ENCODE measurements around the gene SNX24. TPM values are rescaled to one million over a fixed set of nuclear protein-coding genes. Genes with fewer than 3 reads are reported as not detected.
A peak's percentile ranks its signal among the peaks of the same experiment; 100 is the strongest.

SNX24 gene
- total RNA-seq, 1 experiment from 2014 or later: 10.8 TPM

DNA sequence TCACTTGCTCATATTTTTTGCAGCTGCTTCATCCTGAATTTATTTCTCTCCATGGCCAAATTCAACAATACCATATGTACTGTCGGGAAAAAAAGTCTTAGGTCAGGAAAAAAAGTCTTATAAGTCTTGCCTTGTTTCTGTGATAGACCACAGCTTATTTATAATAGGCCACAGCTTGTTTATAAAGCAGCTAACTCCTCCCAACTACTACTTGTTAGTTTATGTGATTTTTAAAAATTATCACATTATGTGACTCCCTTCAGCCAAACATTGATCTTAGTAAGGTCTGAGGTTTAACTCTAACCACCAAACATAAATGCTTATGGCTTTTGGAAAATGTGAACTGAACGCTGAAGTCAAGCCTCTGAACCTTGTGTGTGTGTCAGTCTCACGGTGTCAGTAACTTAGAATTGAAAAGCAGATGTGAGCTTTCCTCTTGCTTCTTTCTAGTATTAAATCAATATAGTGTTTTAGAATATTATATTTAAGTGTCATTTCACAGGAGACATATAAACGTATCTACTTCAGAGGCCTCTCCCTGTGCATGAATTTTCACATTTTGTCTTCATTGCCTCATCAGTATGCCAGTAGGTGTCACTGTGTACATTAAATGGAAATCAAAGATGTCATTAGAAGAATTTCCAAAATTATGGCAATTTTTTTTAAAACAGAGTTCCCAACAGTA, 51.3 kb downstream of the SNX24 start:
- no peak overlapping the region for H2AFZ ChIP-seq (ENCODE audit: low read depth, low read length, poor library complexity, severe bottlenecking)

More for the DNA sequence above, 51.3 kb downstream of the SNX24 start:
- Histone ChIP-seq H3K27me3 (ENCODE audit: insufficient read depth, low read length) (no peaks in the 10 kb centered on the region), H3K27ac (ENCODE audit: low read depth, low read length) (no peak overlapping the region), H3K4me2 (ENCODE audit: low read length) (no peak overlapping the region), H3K4me3 (replicated peaks in 1 of 2; ENCODE audit: low read depth in 1 of 2, low read length in 2 of 2) (no peak overlapping the region), H3K4me1 (ENCODE audit: control insufficient read depth in 1 of 2, insufficient read depth in 2 of 2, low read length in 2 of 2) (no peaks in the 10 kb centered on the region), H3K36me3 (ENCODE audit: control insufficient read depth in 1 of 2, insufficient read depth in 2 of 2, low read length in 2 of 2) (no peaks in the 10 kb centered on the region), H3K79me2 (ENCODE audit: insufficient read depth, low read length) (no peaks in the 10 kb centered on the region), H3K9ac (ENCODE audit: low read length) (no peak overlapping the region), H3K9me3 (ENCODE audit: control insufficient read depth in 1 of 2, insufficient read depth in 1 of 2, low read depth in 1 of 2, low read length in 2 of 2) (no peaks in the 10 kb centered on the region), H4K20me1 (ENCODE audit: insufficient read depth) (no peaks in the 10 kb centered on the region), H3K9me2 (ENCODE audit: insufficient read depth) (no peaks in the 10 kb centered on the region)
- no TSS peak for BruUV-seq (replicated peaks)
- DNase-seq (ENCODE audit: low read depth, low spot score) (peak; percentile 7), ATAC-seq (no peak)
- POLR2A ChIA-PET: no interaction called here
- intact Hi-C loops (cut with micrococcal nuclease): loop anchor here (1.0 to 5.0 kb wide), 6 partner anchors 101 to 715 kb away; no protein-coding TSS in a partner anchor
- CTCF ChIA-PET: no interaction called here
- RAD21 ChIA-PET (ENCODE audit: low non-redundant PET in 1 of 2, low total read pairs in 2 of 2, uncharacterized antibody in 2 of 2, unreplicated experiment in 2 of 2): no interaction called here
- TF ChIP-seq RAD21 (IDR thresholded peaks at IDR 0.05; ENCODE audit: low read depth) (peak; percentile 65), CBX3 (IDR thresholded peaks at IDR 0.05; ENCODE audit: low read depth) (no peak), EZH2phosphoT487 (IDR thresholded peaks at IDR 0.05; ENCODE audit: borderline replicate concordance) (no peak), FOSL1 (IDR thresholded peaks at IDR 0.05; ENCODE audit: low read depth) (no peak), SIN3A (IDR thresholded peaks at IDR 0.05; ENCODE audit: low read depth) (no peak), TCF7L2 (IDR thresholded peaks at IDR 0.05; ENCODE audit: borderline replicate concordance, extremely low read depth, insufficient read depth, insufficient read length) (no peak), JUND (IDR thresholded peaks at IDR 0.05) (no peak), POLR2A (IDR thresholded peaks at IDR 0.05; ENCODE audit: borderline replicate concordance, extremely low read depth, insufficient read depth, insufficient read length) (no peak), POLR2AphosphoS5 (IDR thresholded peaks at IDR 0.05; ENCODE audit: low read depth, low read length) (no peak), ZNF274 (IDR thresholded peaks at IDR 0.05; ENCODE audit: low read depth, low read length) (no peak), EZH2 (IDR thresholded peaks at IDR 0.05) (no peak), SRF (IDR thresholded peaks at IDR 0.05; ENCODE audit: low read depth) (no peak)
- TF ChIP-seq, protein P1, sequence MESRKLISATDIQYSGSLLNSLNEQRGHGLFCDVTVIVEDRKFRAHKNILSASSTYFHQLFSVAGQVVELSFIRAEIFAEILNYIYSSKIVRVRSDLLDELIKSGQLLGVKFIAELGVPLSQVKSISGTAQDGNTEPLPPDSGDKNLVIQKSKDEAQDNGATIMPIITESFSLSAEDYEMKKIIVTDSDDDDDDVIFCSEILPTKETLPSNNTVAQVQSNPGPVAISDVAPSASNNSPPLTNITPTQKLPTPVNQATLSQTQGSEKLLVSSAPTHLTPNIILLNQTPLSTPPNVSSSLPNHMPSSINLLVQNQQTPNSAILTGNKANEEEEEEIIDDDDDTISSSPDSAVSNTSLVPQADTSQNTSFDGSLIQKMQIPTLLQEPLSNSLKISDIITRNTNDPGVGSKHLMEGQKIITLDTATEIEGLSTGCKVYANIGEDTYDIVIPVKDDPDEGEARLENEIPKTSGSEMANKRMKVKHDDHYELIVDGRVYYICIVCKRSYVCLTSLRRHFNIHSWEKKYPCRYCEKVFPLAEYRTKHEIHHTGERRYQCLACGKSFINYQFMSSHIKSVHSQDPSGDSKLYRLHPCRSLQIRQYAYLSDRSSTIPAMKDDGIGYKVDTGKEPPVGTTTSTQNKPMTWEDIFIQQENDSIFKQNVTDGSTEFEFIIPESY (IDR thresholded peaks at IDR 0.05; ENCODE audit: extremely low read depth, insufficient replicate concordance, low read length): no peak
- TF ChIP-seq, protein P2, sequence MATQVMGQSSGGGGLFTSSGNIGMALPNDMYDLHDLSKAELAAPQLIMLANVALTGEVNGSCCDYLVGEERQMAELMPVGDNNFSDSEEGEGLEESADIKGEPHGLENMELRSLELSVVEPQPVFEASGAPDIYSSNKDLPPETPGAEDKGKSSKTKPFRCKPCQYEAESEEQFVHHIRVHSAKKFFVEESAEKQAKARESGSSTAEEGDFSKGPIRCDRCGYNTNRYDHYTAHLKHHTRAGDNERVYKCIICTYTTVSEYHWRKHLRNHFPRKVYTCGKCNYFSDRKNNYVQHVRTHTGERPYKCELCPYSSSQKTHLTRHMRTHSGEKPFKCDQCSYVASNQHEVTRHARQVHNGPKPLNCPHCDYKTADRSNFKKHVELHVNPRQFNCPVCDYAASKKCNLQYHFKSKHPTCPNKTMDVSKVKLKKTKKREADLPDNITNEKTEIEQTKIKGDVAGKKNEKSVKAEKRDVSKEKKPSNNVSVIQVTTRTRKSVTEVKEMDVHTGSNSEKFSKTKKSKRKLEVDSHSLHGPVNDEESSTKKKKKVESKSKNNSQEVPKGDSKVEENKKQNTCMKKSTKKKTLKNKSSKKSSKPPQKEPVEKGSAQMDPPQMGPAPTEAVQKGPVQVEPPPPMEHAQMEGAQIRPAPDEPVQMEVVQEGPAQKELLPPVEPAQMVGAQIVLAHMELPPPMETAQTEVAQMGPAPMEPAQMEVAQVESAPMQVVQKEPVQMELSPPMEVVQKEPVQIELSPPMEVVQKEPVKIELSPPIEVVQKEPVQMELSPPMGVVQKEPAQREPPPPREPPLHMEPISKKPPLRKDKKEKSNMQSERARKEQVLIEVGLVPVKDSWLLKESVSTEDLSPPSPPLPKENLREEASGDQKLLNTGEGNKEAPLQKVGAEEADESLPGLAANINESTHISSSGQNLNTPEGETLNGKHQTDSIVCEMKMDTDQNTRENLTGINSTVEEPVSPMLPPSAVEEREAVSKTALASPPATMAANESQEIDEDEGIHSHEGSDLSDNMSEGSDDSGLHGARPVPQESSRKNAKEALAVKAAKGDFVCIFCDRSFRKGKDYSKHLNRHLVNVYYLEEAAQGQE (IDR thresholded peaks at IDR 0.05; ENCODE audit: low read depth): no peak
- TF ChIP-seq, protein P3, sequence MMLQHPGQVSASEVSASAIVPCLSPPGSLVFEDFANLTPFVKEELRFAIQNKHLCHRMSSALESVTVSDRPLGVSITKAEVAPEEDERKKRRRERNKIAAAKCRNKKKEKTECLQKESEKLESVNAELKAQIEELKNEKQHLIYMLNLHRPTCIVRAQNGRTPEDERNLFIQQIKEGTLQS (IDR thresholded peaks at IDR 0.05): no peak
- TF ChIP-seq, protein P4, sequence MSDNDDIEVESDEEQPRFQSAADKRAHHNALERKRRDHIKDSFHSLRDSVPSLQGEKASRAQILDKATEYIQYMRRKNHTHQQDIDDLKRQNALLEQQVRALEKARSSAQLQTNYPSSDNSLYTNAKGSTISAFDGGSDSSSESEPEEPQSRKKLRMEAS (IDR thresholded peaks at IDR 0.05): no peak
- TF ChIP-seq, protein P5, sequence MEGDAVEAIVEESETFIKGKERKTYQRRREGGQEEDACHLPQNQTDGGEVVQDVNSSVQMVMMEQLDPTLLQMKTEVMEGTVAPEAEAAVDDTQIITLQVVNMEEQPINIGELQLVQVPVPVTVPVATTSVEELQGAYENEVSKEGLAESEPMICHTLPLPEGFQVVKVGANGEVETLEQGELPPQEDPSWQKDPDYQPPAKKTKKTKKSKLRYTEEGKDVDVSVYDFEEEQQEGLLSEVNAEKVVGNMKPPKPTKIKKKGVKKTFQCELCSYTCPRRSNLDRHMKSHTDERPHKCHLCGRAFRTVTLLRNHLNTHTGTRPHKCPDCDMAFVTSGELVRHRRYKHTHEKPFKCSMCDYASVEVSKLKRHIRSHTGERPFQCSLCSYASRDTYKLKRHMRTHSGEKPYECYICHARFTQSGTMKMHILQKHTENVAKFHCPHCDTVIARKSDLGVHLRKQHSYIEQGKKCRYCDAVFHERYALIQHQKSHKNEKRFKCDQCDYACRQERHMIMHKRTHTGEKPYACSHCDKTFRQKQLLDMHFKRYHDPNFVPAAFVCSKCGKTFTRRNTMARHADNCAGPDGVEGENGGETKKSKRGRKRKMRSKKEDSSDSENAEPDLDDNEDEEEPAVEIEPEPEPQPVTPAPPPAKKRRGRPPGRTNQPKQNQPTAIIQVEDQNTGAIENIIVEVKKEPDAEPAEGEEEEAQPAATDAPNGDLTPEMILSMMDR (IDR thresholded peaks at IDR 0.05 in 2 of 3, conservative IDR thresholded peaks at IDR 0.05 in 1 of 3; ENCODE audit: borderline replicate concordance in 1 of 3, insufficient read depth in 1 of 3, low read depth in 2 of 3, low read length in 2 of 3): peak; percentile 46 to 63 (median 52); a peak in 5 of 6 replicates
